WI38 (cell line): ENCODE measurements around the gene SLX4IP.

ENCODE experiments used
- H3K4me3 ChIP-seq: 2 replicates; pipeline ENCODE4 v1.5.1; 2011; ENCODE audit warnings: low read depth, mild to moderate bottlenecking, control low read depth, low read length
- CTCF ChIP-seq: IDR thresholded peaks from 2 replicates; pipeline ENCODE4 v1.5.1; 2012; ENCODE audit warnings: low read depth, mild to moderate bottlenecking, control low read depth, low read length

The SLX4IP gene

GRCh38 chr20:10510216-10510615 is 75.1 kb downstream of the SLX4IP start:
- no peak for TF ChIP-seq CTCF
- H3K4me3 ChIP-seq, result no peak overlapping the region

- TF ChIP-seq CTCF, result no peak
- no peak overlapping the region for H3K4me3 ChIP-seq
Observed at GRCh38 chr20:10511170-10511508, 76.0 kb downstream of the SLX4IP start.

GRCh38 chr20:10511509-10512251 is 76.6 kb downstream of the SLX4IP start:
- no peak for TF ChIP-seq CTCF
- no peak overlapping the region for H3K4me3 ChIP-seq

GRCh38 chr20:10513061-10513460 is 78.0 kb downstream of the SLX4IP start:
- no peak overlapping the region for H3K4me3 ChIP-seq
- no peak for TF ChIP-seq CTCF

- no peak for TF ChIP-seq CTCF
- H3K4me3 ChIP-seq, result no peak overlapping the region
Observed at GRCh38 chr20:10513931-10514575, 78.9 kb downstream of the SLX4IP start.

GRCh38 chr20:10516529-10516928 is 81.4 kb downstream of the SLX4IP start:
- no peak overlapping the region for H3K4me3 ChIP-seq
- TF ChIP-seq CTCF, result no peak

- TF ChIP-seq CTCF, result no peak
- no peak overlapping the region for H3K4me3 ChIP-seq
Observed at GRCh38 chr20:10519361-10520046, 84.4 kb downstream of the SLX4IP start.
